Suprapubic skin (tissue), 4 donors: ENCODE measurements around the gene RBM33. TPM values are rescaled to one million over a fixed set of nuclear protein-coding genes. Genes with fewer than 3 reads are reported as not detected.
A peak's percentile ranks its signal among the peaks of the same experiment; 100 is the strongest.

Source experiments
- DNase-seq, 2 donors: peaks; one replicate each; pipeline ENCODE4 v3.0.0-alpha.2; 2019; ENCODE audit warnings: low spot score in 2 of 2
- H3K27ac ChIP-seq: fragments of 200-600 bp; sonication (generic); one replicate; pipeline ENCODE4 v1.5.1; 2019
- H3K27me3 ChIP-seq: fragments of 200-600 bp; sonication (generic); one replicate; pipeline ENCODE4 v1.5.1; 2019
- H3K36me3 ChIP-seq: fragments of 200-600 bp; sonication (generic); one replicate; pipeline ENCODE4 v1.5.1; 2019
- H3K4me1 ChIP-seq: fragments of 200-600 bp; sonication (generic); one replicate; pipeline ENCODE4 v1.5.1; 2019
- H3K4me3 ChIP-seq: fragments of 200-600 bp; sonication (generic); one replicate; pipeline ENCODE4 v1.5.1; 2019; ENCODE audit warnings: mild to moderate bottlenecking
- H3K9me3 ChIP-seq: fragments of 200-600 bp; sonication (generic); one replicate; pipeline ENCODE4 v1.5.1; 2019
- EP300 ChIP-seq: sonication (generic); formaldehyde crosslinking; IDR thresholded peaks from one replicate; pipeline ENCODE4 v1.6.1; 2017; ENCODE audit warnings: antibody characterized with exemption
- POLR2A ChIP-seq, 2 donors: fragments of 450-650 bp; IDR thresholded peaks; one replicate each; pipeline ENCODE4 v1.6.1; 2017; ENCODE audit warnings: antibody characterized with exemption in 2 of 2, mild to moderate bottlenecking in 2 of 2, moderate library complexity in 2 of 2
- POLR2AphosphoS5 ChIP-seq, 3 donors: sonication (generic); formaldehyde crosslinking; IDR thresholded peaks; one replicate each; pipeline ENCODE4 v1.6.1; 2017; ENCODE audit warnings: antibody characterized with exemption in 3 of 3
- WGBS: methylation state at CpG from one replicate; pipeline ENCODE4 v1.1.5; 2018; 5-methylcytosine and 5-hydroxymethylcytosine counted together
- total RNA-seq, 4 donors: library from RNA; depleted of rRNA; stranded (reverse); fragments of >200 nt; gene quantifications; one replicate each; pipeline ENCODE4 v1.1.0, GENCODE V29; 2016
- TF ChIP-seq, protein P1 (sequence below), 2 donors: fragments of 200-600 bp in 1 of 2; fragments of 450-650 bp in 1 of 2; sonication (generic) in 1 of 2; IDR thresholded peaks; one replicate each; pipeline ENCODE4 v1.5.1; 2016 to 2019; ENCODE audit warnings: antibody characterized with exemption in 2 of 2, mild to moderate bottlenecking in 1 of 2, moderate library complexity in 1 of 2

Gene RBM33
- total RNA-seq, 4 donors from 2014 or later = 37.4 to 121 (median 58.2) TPM

- peaks cover 100% of the 10 kb centered on the region for H3K27me3 ChIP-seq
- WGBS = 4% methylated on average over 22 of the region's 43 CpGs
- no peaks in the 10 kb centered on the region for H3K36me3 ChIP-seq
- H3K4me1 ChIP-seq = peaks cover 51% of the 10 kb centered on the region
- no peaks in the 10 kb centered on the region for H3K9me3 ChIP-seq
- no peak overlapping the region for H3K27ac ChIP-seq
- H3K4me3 ChIP-seq = peak overlapping the region; percentile 13
- no peak for DNase-seq
- no peak for TF ChIP-seq EP300
These were observed 165.0 kb downstream of the RBM33 start for GRCh38 chr7:155809332-155809946.

DNA sequence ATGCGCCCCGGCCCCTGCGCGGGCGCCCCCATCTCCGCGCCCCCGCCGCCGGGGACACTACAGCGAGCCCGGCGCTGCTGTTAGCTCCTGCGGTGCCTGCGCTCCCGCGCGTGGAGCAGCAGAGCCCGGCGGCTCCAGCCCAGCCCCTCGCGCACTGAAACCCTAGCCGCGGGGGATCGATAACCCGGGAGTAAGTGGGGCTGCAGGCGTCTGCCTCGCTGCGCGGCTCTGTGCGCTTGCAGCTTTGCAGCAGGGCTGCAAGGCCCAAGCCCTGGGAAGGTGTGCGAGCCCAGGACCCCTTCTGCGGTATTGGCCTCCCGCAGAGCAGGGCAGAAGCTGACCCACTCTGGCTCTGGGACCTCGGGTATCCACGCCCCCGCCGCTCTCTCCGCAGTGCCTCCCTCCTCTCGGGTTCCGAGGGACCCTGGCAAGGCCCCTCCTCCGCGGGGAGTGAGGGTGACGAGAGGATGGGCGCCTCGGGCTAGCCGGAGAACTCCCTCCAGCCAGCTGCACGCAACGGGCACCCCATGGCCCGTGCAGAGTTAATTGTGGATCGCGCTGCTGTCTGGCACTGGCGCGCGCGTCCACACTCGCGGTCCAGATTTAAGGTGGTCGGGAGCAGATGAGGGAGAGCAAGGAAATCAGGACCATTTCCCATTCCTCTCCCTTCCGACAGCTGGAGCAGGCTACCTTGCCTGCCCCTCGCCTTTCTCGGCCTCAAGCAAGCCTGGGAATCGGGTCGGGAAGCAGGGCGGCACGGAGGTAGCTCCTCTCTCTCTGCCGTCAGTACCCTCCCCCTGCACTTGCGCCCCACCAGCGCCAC, 165.7 kb downstream of the RBM33 start:
- no peak for DNase-seq
- Histone ChIP-seq H3K27me3 (peaks cover 100% of the 10 kb centered on the region), H3K4me3 (peak overlapping the region; percentile 13), H3K27ac (no peak overlapping the region), H3K9me3 (no peaks in the 10 kb centered on the region), H3K36me3 (no peaks in the 10 kb centered on the region), H3K4me1 (peaks cover 43% of the 10 kb centered on the region)
- no peak for TF ChIP-seq EP300
- TF ChIP-seq, protein P1, sequence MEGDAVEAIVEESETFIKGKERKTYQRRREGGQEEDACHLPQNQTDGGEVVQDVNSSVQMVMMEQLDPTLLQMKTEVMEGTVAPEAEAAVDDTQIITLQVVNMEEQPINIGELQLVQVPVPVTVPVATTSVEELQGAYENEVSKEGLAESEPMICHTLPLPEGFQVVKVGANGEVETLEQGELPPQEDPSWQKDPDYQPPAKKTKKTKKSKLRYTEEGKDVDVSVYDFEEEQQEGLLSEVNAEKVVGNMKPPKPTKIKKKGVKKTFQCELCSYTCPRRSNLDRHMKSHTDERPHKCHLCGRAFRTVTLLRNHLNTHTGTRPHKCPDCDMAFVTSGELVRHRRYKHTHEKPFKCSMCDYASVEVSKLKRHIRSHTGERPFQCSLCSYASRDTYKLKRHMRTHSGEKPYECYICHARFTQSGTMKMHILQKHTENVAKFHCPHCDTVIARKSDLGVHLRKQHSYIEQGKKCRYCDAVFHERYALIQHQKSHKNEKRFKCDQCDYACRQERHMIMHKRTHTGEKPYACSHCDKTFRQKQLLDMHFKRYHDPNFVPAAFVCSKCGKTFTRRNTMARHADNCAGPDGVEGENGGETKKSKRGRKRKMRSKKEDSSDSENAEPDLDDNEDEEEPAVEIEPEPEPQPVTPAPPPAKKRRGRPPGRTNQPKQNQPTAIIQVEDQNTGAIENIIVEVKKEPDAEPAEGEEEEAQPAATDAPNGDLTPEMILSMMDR (IDR thresholded peaks at IDR 0.05) = no peak
- TF ChIP-seq POLR2AphosphoS5 (IDR thresholded peaks at IDR 0.05) = no peak
- TF ChIP-seq POLR2A (IDR thresholded peaks at IDR 0.05) = no peak
- 4% methylated on average over 13 of the region's 69 CpGs for WGBS

DNA sequence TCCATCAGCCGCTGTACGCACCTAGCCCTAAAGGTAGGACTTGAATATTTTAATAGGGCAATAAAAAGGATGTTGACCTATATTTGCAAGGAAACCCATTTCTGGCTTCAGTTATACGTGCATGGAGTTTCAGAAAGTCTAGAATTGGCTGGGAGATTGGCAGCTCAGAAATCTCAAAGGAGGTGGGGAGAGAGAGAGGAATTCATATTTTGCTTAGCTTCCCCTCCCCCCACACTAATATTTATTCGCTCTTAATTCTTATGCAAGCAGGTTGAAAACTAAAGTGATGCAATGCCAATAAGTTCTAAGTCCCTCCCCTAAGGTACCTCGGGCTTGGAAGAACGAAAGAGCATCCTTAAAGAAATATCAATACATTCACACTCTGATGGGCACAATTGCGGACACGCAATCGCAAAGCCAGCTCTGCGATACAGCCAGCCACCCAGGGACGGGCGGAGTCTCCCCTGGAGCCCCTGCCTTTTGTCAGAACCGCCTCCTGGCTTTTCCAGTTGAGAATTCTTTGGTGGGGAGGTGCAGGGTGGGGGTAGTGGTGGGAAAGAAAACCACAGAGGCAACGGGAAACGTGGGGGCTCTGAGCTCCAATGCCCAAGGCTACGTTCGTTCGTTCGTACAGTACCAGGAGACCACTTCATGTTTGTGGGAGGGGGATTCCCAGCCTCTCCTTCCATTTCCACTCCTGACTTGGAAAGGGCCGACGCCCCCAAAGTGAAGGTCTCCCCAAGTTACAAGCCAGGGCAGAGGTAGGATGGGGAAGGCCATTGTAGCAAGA, 166.5 kb downstream of the RBM33 start:
- no peaks in the 10 kb centered on the region for H3K36me3 ChIP-seq
- peaks cover 100% of the 10 kb centered on the region for H3K27me3 ChIP-seq
- no peak overlapping the region for H3K27ac ChIP-seq
- TF ChIP-seq POLR2A (IDR thresholded peaks at IDR 0.05) (no peak), POLR2AphosphoS5 (IDR thresholded peaks at IDR 0.05) (no peak), EP300 (no peak)
- TF ChIP-seq, protein P1 (IDR thresholded peaks at IDR 0.05) = no peak
- no peaks in the 10 kb centered on the region for H3K9me3 ChIP-seq
- no peak for DNase-seq
- 2% methylated on average over 13 of the region's 21 CpGs for WGBS
- H3K4me3 ChIP-seq = no peak overlapping the region
- H3K4me1 ChIP-seq = peaks cover 35% of the 10 kb centered on the region

DNA sequence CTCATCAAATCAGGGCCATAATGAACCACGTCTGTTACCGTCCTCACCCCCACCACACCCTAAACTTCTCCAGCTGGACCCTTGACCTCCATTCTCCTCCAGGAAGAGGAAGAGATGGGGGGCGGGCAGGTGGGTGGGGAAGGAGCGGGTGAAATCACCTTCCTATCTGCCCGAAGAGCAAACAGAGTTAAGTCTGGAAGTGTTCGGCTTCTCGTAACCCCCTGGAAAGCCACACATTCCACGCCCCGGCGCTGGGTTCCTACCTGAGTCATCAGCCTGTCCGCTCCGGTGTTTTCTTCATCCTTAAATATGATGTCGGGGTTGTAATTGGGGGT, 167.1 kb downstream of the RBM33 start:
- 2% methylated on average over 13 of the region's 13 CpGs for WGBS

More for the DNA sequence above, 167.1 kb downstream of the RBM33 start:
- peaks cover 99% of the 10 kb centered on the region for H3K27me3 ChIP-seq
- H3K9me3 ChIP-seq = no peaks in the 10 kb centered on the region
- no peak overlapping the region for H3K4me3 ChIP-seq
- H3K27ac ChIP-seq = no peak overlapping the region
- TF ChIP-seq, protein P1 (IDR thresholded peaks at IDR 0.05) = no peak
- TF ChIP-seq POLR2AphosphoS5 (IDR thresholded peaks at IDR 0.05) (no peak), EP300 (no peak), POLR2A (IDR thresholded peaks at IDR 0.05) (no peak)
- no peaks in the 10 kb centered on the region for H3K36me3 ChIP-seq
- H3K4me1 ChIP-seq = peaks cover 32% of the 10 kb centered on the region
- no peak for DNase-seq
